OCI-LY3 (cell line): Measurements from ENCODE around the gene PLXNB1.
"Not testable (repeated sequence)": the region's sequence is repeated elsewhere in the genome, so short reads cannot be mapped to it uniquely, and the experiment has no call there.

Source experiments
- H2AFZ ChIP-seq: fragments of 200-600, 300-600 bp; shearing (Covaris generic); 2 replicates; pipeline ENCODE4 v1.6.0; 2014; ENCODE audit warnings: antibody characterized with exemption, low read depth, low read length
- H3K27ac ChIP-seq: fragments of 200-600, 300-600 bp; sonication (generic); 2 replicates; pipeline ENCODE4 v1.5.1; 2014; ENCODE audit warnings: mild to moderate bottlenecking, low read length, moderate library complexity, mixed read lengths
- H3K27me3 ChIP-seq: fragments of 200-600, 300-600 bp; sonication (generic); 2 replicates; pipeline ENCODE4 v1.6.1; 2014; ENCODE audit warnings: low read depth, low read length, mixed read lengths
- H3K36me3 ChIP-seq: fragments of 200-600, 300-600 bp; sonication (generic); replicated peaks from 2 replicates; pipeline ENCODE3; 2014; ENCODE audit warnings: low read depth, low read length, mixed read lengths
- H3K4me1 ChIP-seq: fragments of 300-600, 200-600 bp; sonication (generic); 2 replicates; pipeline ENCODE4 v1.6.1; 2014; ENCODE audit warnings: low read length, mixed read lengths
- H3K4me2 ChIP-seq: fragments of 200-600, 300-600 bp; sonication (generic); 2 replicates; pipeline ENCODE4 v1.6.1; 2014; ENCODE audit warnings: low read length, mixed read lengths
- H3K4me3 ChIP-seq: fragments of 300-600, 200-600 bp; sonication (generic); 2 replicates; pipeline ENCODE4 v1.5.1; 2014; ENCODE audit warnings: antibody characterized with exemption, mild to moderate bottlenecking, low read length, moderate library complexity
- H3K79me2 ChIP-seq: fragments of 300-600, 200-600 bp; shearing (Covaris generic); 2 replicates; pipeline ENCODE4 v1.6.1; 2014; ENCODE audit warnings: mild to moderate bottlenecking, low read length, mixed read lengths
- H3K9ac ChIP-seq: fragments of 300-600, 200-600 bp; shearing (Covaris generic); 2 replicates; pipeline ENCODE4 v1.6.0; 2014; ENCODE audit warnings: mild to moderate bottlenecking, low read length, moderate library complexity
- H3K9me3 ChIP-seq: fragments of 200-600, 300-600 bp; shearing (Covaris generic); 2 replicates; pipeline ENCODE4 v1.6.1; 2014; ENCODE audit warnings: low read length, mixed read lengths; ENCODE audit not compliant: insufficient read depth
- H4K20me1 ChIP-seq: fragments of 200-600, 300-600 bp; sonication (generic); 2 replicates; pipeline ENCODE4 v1.6.1; 2016; ENCODE audit warnings: low read length, mixed read lengths; ENCODE audit not compliant: insufficient read depth
- CTCF ChIP-seq: fragments of 200-600, 300-600 bp; sonication (generic); IDR thresholded peaks from 2 replicates; pipeline ENCODE4 v1.5.1; 2014; ENCODE audit warnings: antibody characterized with exemption, low read length, low read depth
- EZH2phosphoT487 ChIP-seq: fragments of 200-600 bp; shearing (Covaris generic); IDR thresholded peaks from 2 replicates; pipeline ENCODE4 v1.6.1; 2018; ENCODE audit warnings: antibody characterized with exemption, mixed run types, low read depth

Gene PLXNB1

GRCh38 chr3:48402907-48403306 is 27.0 kb downstream of the PLXNB1 start:
- TF ChIP-seq CTCF = no peak
- TF ChIP-seq EZH2phosphoT487 = no peak
- Histone ChIP-seq H3K36me3 (no peaks in the 10 kb centered on the region), H3K27ac (no peak overlapping the region)

GRCh38 chr3:48402281-48402732 is 27.6 kb downstream of the PLXNB1 start:
- no peaks in the 10 kb centered on the region for H3K36me3 ChIP-seq
- H3K9me3 ChIP-seq = no peaks in the 10 kb centered on the region
- H3K27ac ChIP-seq = no peak overlapping the region
- no peak overlapping the region for H3K9ac ChIP-seq
- no peaks in the 10 kb centered on the region for H4K20me1 ChIP-seq
- no peak overlapping the region for H3K4me3 ChIP-seq
- no peaks in the 10 kb centered on the region for H3K4me1 ChIP-seq
- H2AFZ ChIP-seq = no peak overlapping the region
- no peak overlapping the region for H3K4me2 ChIP-seq
- TF ChIP-seq CTCF (no peak), EZH2phosphoT487 (no peak)
- H3K79me2 ChIP-seq = no peaks in the 10 kb centered on the region
- H3K27me3 ChIP-seq = no peaks in the 10 kb centered on the region

More at GRCh38 chr3:48402907-48403306, 27.0 kb downstream of the PLXNB1 start:
- no peaks in the 10 kb centered on the region for H4K20me1 ChIP-seq
- no peaks in the 10 kb centered on the region for H3K27me3 ChIP-seq
- no peak overlapping the region for H3K4me3 ChIP-seq
- H2AFZ ChIP-seq = no peak overlapping the region
- H3K9ac ChIP-seq = no peak overlapping the region
- no peaks in the 10 kb centered on the region for H3K79me2 ChIP-seq
- H3K4me2 ChIP-seq = no peak overlapping the region
- no peaks in the 10 kb centered on the region for H3K9me3 ChIP-seq
- H3K4me1 ChIP-seq = no peaks in the 10 kb centered on the region

- not testable (repeated sequence) for H3K79me2 ChIP-seq, H3K9ac ChIP-seq, H3K4me1 ChIP-seq, H2AFZ ChIP-seq, H4K20me1 ChIP-seq, H3K4me2 ChIP-seq, H3K4me3 ChIP-seq, H3K27me3 ChIP-seq, H3K27ac ChIP-seq, H3K9me3 ChIP-seq, H3K36me3 ChIP-seq
Observed at GRCh38 chr3:48401434-48401901, 28.4 kb downstream of the PLXNB1 start.

- H3K79me2 ChIP-seq = no peaks in the 10 kb centered on the region
- no peak overlapping the region for H3K9ac ChIP-seq
- TF ChIP-seq CTCF = peak; percentile 88
- no peak for TF ChIP-seq EZH2phosphoT487
- H3K27me3 ChIP-seq = 0 out of 2 replicates have a peak, but pooled peaks cover 2% of the 10 kb centered on the region
- H3K4me1 ChIP-seq = no peaks in the 10 kb centered on the region
- H2AFZ ChIP-seq = no peak overlapping the region
- no peaks in the 10 kb centered on the region for H3K9me3 ChIP-seq
- H4K20me1 ChIP-seq = no peaks in the 10 kb centered on the region
- no peak overlapping the region for H3K27ac ChIP-seq
- no peak overlapping the region for H3K4me3 ChIP-seq
- H3K4me2 ChIP-seq = no peak overlapping the region
- no peaks in the 10 kb centered on the region for H3K36me3 ChIP-seq
Observed at GRCh38 chr3:48400824-48401433, 29.0 kb downstream of the PLXNB1 start.
